ENCODE measurements around the gene TYSND1.
A peak's percentile ranks its signal among the peaks of the same experiment; 100 is the strongest.

The TYSND1 gene

GRCh38 chr10:70146489-70147258 lies at the start of gene TYSND1:
Gene TYSND1, minus strand, starts transcription at chr10:70146700. Its CDS starts 114 bp downstream, at chr10:70146586.
- H3K4me3 ChIP-seq (ENCODE audit: low read length): peak within 1 kb of the TSS; percentile 65
- TF ChIP-seq CTCF (conservative IDR thresholded peaks at IDR 0.05; ENCODE audit: low read length): peak; percentile 73
- peak; percentile 95 for DNase-seq (ENCODE audit: low read depth)

GRCh38 chr10:70193391-70193844 lies 46.9 kb upstream of the TYSND1 start:
- DNase-seq (ENCODE audit: low read depth): peak; percentile 42
- TF ChIP-seq CTCF (conservative IDR thresholded peaks at IDR 0.05; ENCODE audit: low read length): no peak
- no peak overlapping the region for H3K4me3 ChIP-seq (ENCODE audit: low read length)

GRCh38 chr10:70192326-70192968 lies 45.9 kb upstream of the TYSND1 start:
- DNase-seq (ENCODE audit: low read depth): peak; percentile 52
- no peak for TF ChIP-seq CTCF (conservative IDR thresholded peaks at IDR 0.05; ENCODE audit: low read length)
- H3K4me3 ChIP-seq (ENCODE audit: low read length): no peak overlapping the region

GRCh38 chr10:70191972-70192305 lies 45.4 kb upstream of the TYSND1 start:
- peak; percentile 98 for DNase-seq (ENCODE audit: low read depth)
- H3K4me3 ChIP-seq (ENCODE audit: low read length): no peak overlapping the region
- no peak for TF ChIP-seq CTCF (conservative IDR thresholded peaks at IDR 0.05; ENCODE audit: low read length)

- DNase-seq (ENCODE audit: low read depth): no peak
- H3K4me3 ChIP-seq (ENCODE audit: low read length): peak overlapping the region; percentile 6; the same call in 1 of the 2 replicates
- no peak for TF ChIP-seq CTCF (conservative IDR thresholded peaks at IDR 0.05; ENCODE audit: low read length)
Observed at GRCh38 chr10:70191161-70191971, 44.9 kb upstream of the TYSND1 start.

- peak; percentile 58 for DNase-seq (ENCODE audit: low read depth)
- no peak for TF ChIP-seq CTCF (conservative IDR thresholded peaks at IDR 0.05; ENCODE audit: low read length)
- no peak overlapping the region for H3K4me3 ChIP-seq (ENCODE audit: low read length)
Observed at GRCh38 chr10:70190581-70190980, 44.1 kb upstream of the TYSND1 start.

Measured in AG10803 (cell line).